ENCODE results near the gene ARL14EPL.
A peak's percentile ranks its signal among the peaks of the same experiment; 100 is the strongest.

- TF ChIP-seq POLR2A (IDR thresholded peaks at IDR 0.05), result peak in 2 of 4 donors; percentile 37 to 48
- TF ChIP-seq CTCF (IDR thresholded peaks at IDR 0.05), result peak in 1 of 6 experiments; percentile 9
Observed at GRCh38 chr5:116084871-116085715, 52.8 kb downstream of the ARL14EPL start, which contains the start of gene COMMD10.
